ENCODE measurements around the gene DCXR.

DNA sequence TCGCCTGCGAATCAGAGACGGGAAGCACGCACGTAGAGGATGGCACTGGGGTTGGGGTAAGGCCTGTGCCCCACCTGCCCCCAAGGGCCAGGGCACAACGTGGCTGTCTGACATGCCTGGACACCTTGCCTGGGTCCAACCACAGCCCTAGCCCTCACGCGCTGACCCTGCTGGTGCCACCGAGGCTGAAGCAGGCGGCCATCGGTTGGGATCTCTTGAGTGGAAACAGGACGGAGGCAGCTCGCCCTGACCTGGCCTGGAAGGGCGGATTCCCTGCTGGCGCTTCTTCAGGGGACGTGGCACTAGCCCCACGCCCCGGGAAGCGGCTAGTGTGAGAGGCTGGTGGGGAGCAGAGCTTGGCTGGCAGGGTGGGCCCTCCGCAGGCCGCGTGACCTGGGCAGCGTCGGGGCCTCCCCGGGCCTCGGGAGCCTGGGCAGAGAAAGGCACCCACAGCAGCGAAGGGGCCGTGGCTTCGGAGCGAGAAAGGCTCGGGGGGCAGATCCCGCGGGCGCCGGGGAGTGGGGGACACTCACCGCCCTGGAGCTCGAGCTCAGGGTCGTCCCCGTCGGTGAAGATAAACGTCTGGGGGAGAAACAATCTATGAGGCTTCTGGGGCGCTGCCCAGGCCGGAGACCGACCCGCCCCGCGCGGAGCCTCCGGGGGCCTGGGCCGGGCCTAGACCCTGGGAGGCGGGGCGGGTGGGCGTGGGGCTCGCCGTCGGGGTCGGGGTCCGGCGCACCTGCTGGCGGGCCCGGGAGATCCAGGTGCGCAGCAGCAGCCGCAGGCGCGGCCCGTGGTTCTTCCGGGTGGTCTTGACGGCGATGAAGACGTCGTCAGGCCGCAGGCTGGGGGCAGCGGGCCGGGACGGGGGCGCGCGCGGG lies 13.5 kb upstream of the DCXR start:
- no peak for TF ChIP-seq POLR2AphosphoS5 (IDR thresholded peaks at IDR 0.05; ENCODE audit: low read depth)
- TF ChIP-seq STAT1 (IDR thresholded peaks at IDR 0.05; ENCODE audit: unreplicated experiment) = no peak
- TF ChIP-seq CTCF (conservative IDR thresholded peaks at IDR 0.05; ENCODE audit: low read depth in 2 of 2) = no peak
- no peak for TF ChIP-seq EZH2 (IDR thresholded peaks at IDR 0.05; ENCODE audit: low read depth, unreplicated experiment)
- TF ChIP-seq EZH2phosphoT487 (IDR thresholded peaks at IDR 0.05; ENCODE audit: unreplicated experiment) = no peak
- TF ChIP-seq, protein P1, sequence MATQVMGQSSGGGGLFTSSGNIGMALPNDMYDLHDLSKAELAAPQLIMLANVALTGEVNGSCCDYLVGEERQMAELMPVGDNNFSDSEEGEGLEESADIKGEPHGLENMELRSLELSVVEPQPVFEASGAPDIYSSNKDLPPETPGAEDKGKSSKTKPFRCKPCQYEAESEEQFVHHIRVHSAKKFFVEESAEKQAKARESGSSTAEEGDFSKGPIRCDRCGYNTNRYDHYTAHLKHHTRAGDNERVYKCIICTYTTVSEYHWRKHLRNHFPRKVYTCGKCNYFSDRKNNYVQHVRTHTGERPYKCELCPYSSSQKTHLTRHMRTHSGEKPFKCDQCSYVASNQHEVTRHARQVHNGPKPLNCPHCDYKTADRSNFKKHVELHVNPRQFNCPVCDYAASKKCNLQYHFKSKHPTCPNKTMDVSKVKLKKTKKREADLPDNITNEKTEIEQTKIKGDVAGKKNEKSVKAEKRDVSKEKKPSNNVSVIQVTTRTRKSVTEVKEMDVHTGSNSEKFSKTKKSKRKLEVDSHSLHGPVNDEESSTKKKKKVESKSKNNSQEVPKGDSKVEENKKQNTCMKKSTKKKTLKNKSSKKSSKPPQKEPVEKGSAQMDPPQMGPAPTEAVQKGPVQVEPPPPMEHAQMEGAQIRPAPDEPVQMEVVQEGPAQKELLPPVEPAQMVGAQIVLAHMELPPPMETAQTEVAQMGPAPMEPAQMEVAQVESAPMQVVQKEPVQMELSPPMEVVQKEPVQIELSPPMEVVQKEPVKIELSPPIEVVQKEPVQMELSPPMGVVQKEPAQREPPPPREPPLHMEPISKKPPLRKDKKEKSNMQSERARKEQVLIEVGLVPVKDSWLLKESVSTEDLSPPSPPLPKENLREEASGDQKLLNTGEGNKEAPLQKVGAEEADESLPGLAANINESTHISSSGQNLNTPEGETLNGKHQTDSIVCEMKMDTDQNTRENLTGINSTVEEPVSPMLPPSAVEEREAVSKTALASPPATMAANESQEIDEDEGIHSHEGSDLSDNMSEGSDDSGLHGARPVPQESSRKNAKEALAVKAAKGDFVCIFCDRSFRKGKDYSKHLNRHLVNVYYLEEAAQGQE (IDR thresholded peaks at IDR 0.05; ENCODE audit: unreplicated experiment) = no peak

Data from GM23338 (cell line).